Body of pancreas (tissue), 4 donors: Measurements from ENCODE around the gene ATF7. TPM values are rescaled to one million over a fixed set of nuclear protein-coding genes. Genes with fewer than 3 reads are reported as not detected.

ENCODE experiments used
- ATAC-seq: fragments of 150-250 bp; one replicate; pipeline ENCODE4 v1.9.1; 2016
- DNase-seq, 4 donors: peaks; one replicate each; pipeline ENCODE4 v3.0.0-alpha.2; 2019
- H3K27ac ChIP-seq, 4 donors: fragments of 200-600 bp; sonication (generic); 1 replicate in 3 of 4; 2 replicates in 1 of 4; pipeline versions ENCODE4 v1.5.1 to v1.6.1; 2016 to 2019; ENCODE audit warnings: mild to moderate bottlenecking in 1 of 4, mixed read lengths in 1 of 4, moderate library complexity in 1 of 4
- H3K27me3 ChIP-seq, 2 donors: fragments of 200-600 bp; sonication (generic); one replicate each; pipeline ENCODE4 v1.6.0; 2016; ENCODE audit warnings: mild to moderate bottlenecking in 1 of 2
- H3K36me3 ChIP-seq, 2 donors: fragments of 200-600 bp; sonication (generic); replicated peaks in 1 of 2; 2 replicates each; pipeline ENCODE4 v1.5.1; 2016; ENCODE audit warnings: low read depth in 2 of 2; ENCODE audit not compliant: insufficient read depth in 1 of 2
- H3K4me1 ChIP-seq: fragments of 200-600 bp; sonication (generic); one replicate; pipeline ENCODE4 v1.6.0; 2016
- H3K4me3 ChIP-seq, 2 donors: fragments of 200-600 bp; sonication (generic); 1 replicate in 1 of 2; 2 replicates in 1 of 2; pipeline ENCODE4 v1.5.1; 2016 to 2019
- H3K9me3 ChIP-seq, 3 donors: fragments of 200-600 bp; sonication (generic); 1 replicate in 2 of 3; 2 replicates in 1 of 3; pipeline ENCODE4 v1.5.1; 2016
- CTCF ChIP-seq, 7 experiments: fragments of 450-650 bp in 4 of 7; fragments of 200-600 bp in 3 of 7; sonication (generic) in 3 of 7; IDR thresholded peaks; one replicate each; pipeline ENCODE4 v1.5.1; 2016 to 2019; ENCODE audit warnings: antibody characterized with exemption in 7 of 7
- POLR2A ChIP-seq, 3 donors: fragments of 450-650 bp; IDR thresholded peaks; one replicate each; pipeline ENCODE4 v1.6.1; 2016; ENCODE audit warnings: antibody characterized with exemption in 3 of 3, mild to moderate bottlenecking in 2 of 3
- WGBS, 2 donors: methylation state at CpG; one replicate each; pipeline ENCODE4 v1.1.5; 2017; 5-methylcytosine and 5-hydroxymethylcytosine counted together
- intact Hi-C: fragments of 100-400 bp; cut with DNase I; formaldehyde crosslinking; loops from one replicate; pipeline ENCODE4 v1.15.1; 2023
- total RNA-seq, 2 donors: library from RNA; depleted of rRNA; stranded (reverse); fragments of >200 nt; gene quantifications; one replicate each; pipeline ENCODE4 v1.1.0, GENCODE V29; 2016

ATF7 gene
- total RNA-seq, 2 donors from 2014 or later, result 12.9 to 21.3 TPM

- 79 to 84% methylated on average over 5 of the region's 5 CpGs for WGBS, 2 donors
- Histone ChIP-seq H3K27ac (peak overlapping the region in 1 of 4 donors; percentile 20), H3K4me3 (no peak overlapping the region), H3K9me3 (no peaks in the 10 kb centered on the region), H3K4me1 (peaks cover 5% of the 10 kb centered on the region), H3K27me3 (no peaks in the 10 kb centered on the region), H3K36me3 (no peaks in the 10 kb centered on the region)
- no peak for TF ChIP-seq POLR2A (IDR thresholded peaks at IDR 0.05)
- ATAC-seq, result no peak
- peak in 1 of 4 donors; percentile 28 for DNase-seq
- intact Hi-C loops, result no loop called here
Observed at GRCh38 chr12:53579545-53579955, 46.6 kb downstream of the ATF7 start.

- ATAC-seq (no peak), DNase-seq (no peak)
- TF ChIP-seq POLR2A (IDR thresholded peaks at IDR 0.05) (no peak), CTCF (IDR thresholded peaks at IDR 0.05) (no peak)
- Histone ChIP-seq H3K27me3 (no peaks in the 10 kb centered on the region), H3K27ac (no peak overlapping the region), H3K4me3 (no peak overlapping the region), H3K36me3 (no peaks in the 10 kb centered on the region), H3K9me3 (no peaks in the 10 kb centered on the region), H3K4me1 (peaks cover 5% of the 10 kb centered on the region)
- 82 to 92% methylated on average over 5 of the region's 5 CpGs for WGBS, 2 donors
- intact Hi-C loops, result no loop called here
Observed at GRCh38 chr12:53578783-53579182, 47.4 kb downstream of the ATF7 start.

- no peak for ATAC-seq
- no peaks in the 10 kb centered on the region for H3K9me3 ChIP-seq
- intact Hi-C loops, result no loop called here
- 85 to 93% methylated on average over 4 of the region's 4 CpGs for WGBS, 2 donors
- no peak for TF ChIP-seq POLR2A (IDR thresholded peaks at IDR 0.05)
- TF ChIP-seq CTCF (IDR thresholded peaks at IDR 0.05), result no peak
- H3K4me1 ChIP-seq, result peaks cover 5% of the 10 kb centered on the region
- no peak overlapping the region for H3K27ac ChIP-seq
- no peak for DNase-seq
- no peak overlapping the region for H3K4me3 ChIP-seq
- no peaks in the 10 kb centered on the region for H3K36me3 ChIP-seq
- H3K27me3 ChIP-seq, result no peaks in the 10 kb centered on the region
Observed at GRCh38 chr12:53577941-53578352, 48.2 kb downstream of the ATF7 start.

GRCh38 chr12:53575502-53576249 is 50.5 kb downstream of the ATF7 start:
- Histone ChIP-seq H3K4me1 (no peaks in the 10 kb centered on the region), H3K4me3 (no peak overlapping the region), H3K9me3 (no peaks in the 10 kb centered on the region), H3K27me3 (no peaks in the 10 kb centered on the region), H3K36me3 (no peaks in the 10 kb centered on the region), H3K27ac (peak overlapping the region in 1 of 4 donors; percentile 34)
- ATAC-seq (no peak), DNase-seq (peak in 1 of 4 donors; percentile 19)
- intact Hi-C loops, result no loop called here
- 79 to 85% methylated on average over 3 of the region's 3 CpGs for WGBS, 2 donors
- no peak for TF ChIP-seq POLR2A (IDR thresholded peaks at IDR 0.05)
- no peak for TF ChIP-seq CTCF (IDR thresholded peaks at IDR 0.05)

- Histone ChIP-seq H3K4me1 (peaks cover 13% of the 10 kb centered on the region), H3K27ac (no peak overlapping the region), H3K27me3 (no peaks in the 10 kb centered on the region), H3K4me3 (no peak overlapping the region), H3K9me3 (no peaks in the 10 kb centered on the region), H3K36me3 (no peaks in the 10 kb centered on the region)
- TF ChIP-seq POLR2A (IDR thresholded peaks at IDR 0.05) (no peak), CTCF (IDR thresholded peaks at IDR 0.05) (no peak)
- no peak for DNase-seq
- WGBS, 2 donors, result 93 to 97% methylated on average over 6 to 8 of the region's 8 CpGs
- no peak for ATAC-seq
- intact Hi-C loops, result no loop called here
Observed at GRCh38 chr12:53572134-53572758, 53.9 kb downstream of the ATF7 start.
